Hindlimb muscle (tissue), 1 donor: ENCODE data around the gene SDC1. TPM values are rescaled to one million over a fixed set of nuclear protein-coding genes. Genes with fewer than 3 reads are reported as not detected.
"Not testable (repeated sequence)": the region's sequence is repeated elsewhere in the genome, so short reads cannot be mapped to it uniquely, and the experiment has no call there.

Source experiments
- DNase-seq: peaks from one replicate; pipeline ENCODE4 v3.0.0-alpha.2; 2013
- polyA plus RNA-seq: library from polyadenylated mRNA; unstranded; fragments of 120-200 nt; gene quantifications from one replicate; pipeline ENCODE4 v1.2.1, GENCODE V29; 2013; ENCODE audit not compliant: insufficient read length

The SDC1 gene
- polyA plus RNA-seq, 1 donor = 6.8 TPM

DNA sequence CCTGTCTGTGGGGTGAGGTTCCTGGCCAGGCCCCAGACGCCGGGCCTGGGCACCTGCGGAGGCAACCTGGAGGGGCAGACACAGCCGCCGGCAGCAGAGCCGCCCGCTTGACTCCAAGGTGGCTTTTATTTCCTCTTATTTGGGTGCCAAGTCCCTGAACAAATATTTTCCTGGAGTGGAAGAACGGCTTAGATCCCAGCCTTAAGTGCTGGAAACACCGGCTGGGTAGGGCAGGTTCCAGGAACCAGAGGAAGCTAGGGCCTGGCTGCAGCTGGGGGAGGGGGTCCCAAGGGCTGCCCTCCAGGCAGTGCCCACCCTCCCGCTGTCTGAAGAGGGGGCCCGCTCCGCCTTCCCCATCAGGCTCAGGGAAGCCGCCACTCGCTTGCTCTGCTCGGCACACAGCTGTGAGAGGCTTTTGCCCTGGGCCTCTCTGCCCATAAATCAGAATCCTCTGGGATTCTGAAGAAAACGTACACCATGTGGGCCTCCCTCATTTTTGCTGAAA is 28.2 kb downstream of the SDC1 start:
- DNase-seq = peak; percentile 33

- no peak for DNase-seq
Measured at GRCh38 chr2:20196053-20196656, 28.8 kb downstream of the SDC1 start.

DNA sequence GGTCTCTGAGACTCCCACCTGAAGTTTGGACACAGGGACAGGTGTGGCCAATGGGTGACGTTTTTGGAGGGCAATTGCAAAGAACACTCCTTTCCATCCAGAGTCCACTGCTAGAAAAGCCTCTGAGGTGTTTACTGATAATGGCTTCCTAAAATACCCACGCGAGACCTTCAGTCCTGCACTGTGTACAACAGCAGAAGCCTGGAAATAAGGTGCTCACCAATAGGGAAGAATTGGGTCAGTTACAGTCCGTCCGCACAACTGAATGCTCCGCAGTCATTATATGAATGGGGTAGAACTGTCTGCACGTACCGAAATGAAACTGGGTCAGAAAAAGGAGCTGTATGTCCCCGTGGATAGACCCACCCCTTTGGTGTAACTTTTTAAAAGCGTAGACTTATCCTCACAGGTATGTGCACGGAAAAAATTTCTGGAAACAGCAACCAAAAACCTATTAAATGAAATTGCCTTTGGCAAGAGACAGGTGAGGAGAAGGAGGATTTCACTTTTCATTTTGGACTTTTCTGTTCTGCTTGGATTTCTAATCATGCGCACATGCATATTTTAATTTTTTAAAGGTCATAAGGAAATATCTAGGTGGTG is 29.4 kb downstream of the SDC1 start:
- DNase-seq = no peak

GRCh38 chr2:20195016-20195411 is 29.9 kb downstream of the SDC1 start:
- not testable (repeated sequence) for DNase-seq

GRCh38 chr2:20194097-20195015 is 30.6 kb downstream of the SDC1 start:
- DNase-seq = no peak

GRCh38 chr2:20193185-20193584 is 31.7 kb downstream of the SDC1 start:
- DNase-seq = no peak

GRCh38 chr2:20192781-20193180 is 32.1 kb downstream of the SDC1 start:
- DNase-seq = no peak

GRCh38 chr2:20191714-20192569 is 33.0 kb downstream of the SDC1 start:
- DNase-seq = no peak

DNA sequence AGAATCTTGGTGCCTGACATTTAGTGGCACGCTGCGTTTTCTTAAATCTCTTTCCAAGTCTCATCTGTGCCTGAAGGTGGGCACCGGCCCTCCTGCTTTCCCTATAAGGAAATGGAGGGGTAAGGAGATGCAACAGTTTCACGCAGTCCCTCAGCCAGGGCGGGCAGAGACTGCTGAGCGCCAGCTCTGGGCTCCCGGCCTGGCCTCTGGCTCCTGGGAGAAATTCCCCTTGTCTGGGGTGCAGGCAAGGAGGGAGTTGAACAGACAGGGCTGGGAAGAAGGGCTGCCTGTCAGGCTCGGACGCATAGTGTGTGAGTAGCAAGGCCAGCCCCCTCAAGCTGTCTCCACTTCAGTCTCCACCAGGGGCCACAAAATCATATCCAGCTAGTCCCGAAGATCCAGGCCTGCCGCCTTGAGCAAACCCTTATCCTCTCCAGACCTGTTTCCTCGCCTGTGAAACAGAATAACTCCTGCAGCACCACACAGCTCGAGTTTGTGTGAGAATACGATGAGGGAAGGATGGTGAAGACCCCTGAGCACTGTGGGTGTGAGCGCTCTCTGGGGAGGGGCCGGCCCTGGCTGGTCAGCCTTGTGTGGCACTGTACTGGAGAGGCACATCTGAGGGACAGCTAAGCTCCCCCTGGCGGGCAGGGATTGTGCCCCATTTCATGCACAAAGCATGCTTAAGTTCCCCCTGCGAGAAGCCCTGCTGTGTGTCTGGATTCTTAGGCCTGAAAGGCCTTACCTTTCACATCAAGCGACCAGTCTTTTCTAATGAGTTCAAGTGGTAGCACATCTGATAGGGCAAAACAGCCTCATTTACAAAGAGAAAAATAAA is 33.8 kb downstream of the SDC1 start:
- DNase-seq = no peak

DNA sequence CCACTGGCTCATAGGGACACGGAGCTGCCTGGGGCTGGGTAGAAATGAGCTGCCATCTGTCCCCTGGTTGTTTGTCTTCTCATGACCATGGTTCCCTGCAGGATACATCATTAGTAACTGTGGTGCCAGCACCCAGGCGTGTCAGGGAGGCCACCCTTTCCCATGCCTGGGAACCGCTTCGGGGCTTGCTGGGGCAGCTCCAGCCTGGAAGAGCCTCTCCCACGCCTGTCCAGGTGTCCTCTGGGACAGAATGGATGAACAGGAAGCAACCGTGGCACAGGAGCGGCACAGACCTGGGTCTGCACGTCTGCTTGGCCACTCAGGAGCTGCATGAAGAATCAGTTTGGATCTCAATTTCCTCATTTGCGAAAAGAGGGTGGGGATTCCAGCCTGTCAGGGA is 34.8 kb downstream of the SDC1 start:
- no peak for DNase-seq

- no peak for DNase-seq
Measured at GRCh38 chr2:20189299-20189931, 35.5 kb downstream of the SDC1 start.

- no peak for DNase-seq
Measured at GRCh38 chr2:20188851-20189250, 36.1 kb downstream of the SDC1 start.

DNA sequence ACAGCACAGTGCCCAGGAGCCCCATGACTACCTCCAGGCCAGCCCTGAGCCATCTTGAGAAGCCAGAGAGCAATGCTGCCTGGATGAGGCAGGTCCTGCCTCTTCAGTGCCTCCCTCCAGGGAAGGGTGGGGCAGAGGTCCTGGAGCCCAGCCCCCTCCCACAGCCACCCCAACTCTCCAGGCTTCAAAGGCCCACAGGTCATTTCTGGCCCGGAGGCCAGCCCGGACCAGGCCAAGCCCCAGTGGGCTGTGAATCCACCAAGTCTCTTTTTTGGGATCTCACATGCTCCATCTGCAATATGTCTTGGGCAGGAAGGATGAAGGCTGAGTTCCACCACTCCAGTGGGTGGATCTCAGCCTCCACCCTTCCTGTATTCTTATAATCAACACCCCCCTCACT is 36.7 kb downstream of the SDC1 start:
- DNase-seq = no peak

- no peak for DNase-seq
Measured at GRCh38 chr2:20187331-20187730, 37.6 kb downstream of the SDC1 start.

DNA sequence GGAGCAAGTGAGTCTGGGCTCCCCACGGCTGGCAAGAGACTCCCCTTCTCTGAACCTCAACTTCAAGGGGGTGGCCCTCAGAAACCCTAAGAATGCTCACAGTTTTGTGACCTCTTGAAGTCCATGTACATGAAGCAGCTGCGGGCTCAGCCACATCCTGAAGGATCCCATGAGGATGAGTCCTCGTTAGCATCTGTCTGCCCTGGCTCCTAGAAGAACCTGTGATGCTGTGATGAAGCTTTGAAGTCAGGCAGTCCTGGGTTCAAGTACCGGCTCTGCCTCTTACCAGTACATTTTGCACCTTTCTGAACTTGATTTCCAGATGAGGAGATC is 38.1 kb downstream of the SDC1 start:
- DNase-seq = no peak

DNA sequence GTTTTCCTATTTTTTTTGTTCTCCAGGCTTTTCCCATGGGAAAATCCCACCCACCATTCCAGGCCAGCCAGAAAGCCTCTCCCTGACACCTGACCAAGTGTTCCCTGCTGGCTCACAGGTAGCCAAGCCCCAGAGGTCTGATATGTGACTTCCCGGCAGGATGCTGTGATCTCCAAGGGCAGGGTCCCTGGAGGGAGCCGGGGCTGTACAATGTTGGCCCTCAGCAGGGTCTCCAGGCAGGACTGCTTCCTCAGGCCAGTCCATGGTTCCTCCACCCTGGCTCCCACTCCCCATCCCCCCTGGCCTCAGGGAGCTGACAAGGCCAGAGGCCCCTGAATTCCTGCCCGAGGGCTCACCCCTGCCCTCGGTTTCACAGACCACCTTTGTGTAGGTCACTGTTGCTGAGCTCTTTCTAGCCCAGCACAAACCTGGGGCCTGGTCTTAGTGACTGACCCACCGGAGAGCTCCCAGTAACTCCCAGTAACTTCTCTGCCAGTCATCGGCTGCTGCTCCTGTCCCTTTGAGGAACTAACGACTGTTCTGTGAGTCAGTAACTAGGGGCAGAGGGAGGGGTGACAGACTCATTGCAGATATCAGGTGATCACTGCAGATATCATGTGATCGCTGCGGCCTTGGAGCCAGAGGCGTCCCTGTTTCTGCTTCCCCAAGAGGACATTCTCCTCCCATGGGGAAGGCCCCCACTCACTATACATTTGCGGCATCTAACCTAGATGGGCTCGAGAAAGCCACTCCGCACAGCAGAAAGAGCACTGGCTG is 38.7 kb downstream of the SDC1 start:
- DNase-seq = no peak

- DNase-seq = no peak
Measured at GRCh38 chr2:20185176-20186022, 39.5 kb downstream of the SDC1 start.

DNA sequence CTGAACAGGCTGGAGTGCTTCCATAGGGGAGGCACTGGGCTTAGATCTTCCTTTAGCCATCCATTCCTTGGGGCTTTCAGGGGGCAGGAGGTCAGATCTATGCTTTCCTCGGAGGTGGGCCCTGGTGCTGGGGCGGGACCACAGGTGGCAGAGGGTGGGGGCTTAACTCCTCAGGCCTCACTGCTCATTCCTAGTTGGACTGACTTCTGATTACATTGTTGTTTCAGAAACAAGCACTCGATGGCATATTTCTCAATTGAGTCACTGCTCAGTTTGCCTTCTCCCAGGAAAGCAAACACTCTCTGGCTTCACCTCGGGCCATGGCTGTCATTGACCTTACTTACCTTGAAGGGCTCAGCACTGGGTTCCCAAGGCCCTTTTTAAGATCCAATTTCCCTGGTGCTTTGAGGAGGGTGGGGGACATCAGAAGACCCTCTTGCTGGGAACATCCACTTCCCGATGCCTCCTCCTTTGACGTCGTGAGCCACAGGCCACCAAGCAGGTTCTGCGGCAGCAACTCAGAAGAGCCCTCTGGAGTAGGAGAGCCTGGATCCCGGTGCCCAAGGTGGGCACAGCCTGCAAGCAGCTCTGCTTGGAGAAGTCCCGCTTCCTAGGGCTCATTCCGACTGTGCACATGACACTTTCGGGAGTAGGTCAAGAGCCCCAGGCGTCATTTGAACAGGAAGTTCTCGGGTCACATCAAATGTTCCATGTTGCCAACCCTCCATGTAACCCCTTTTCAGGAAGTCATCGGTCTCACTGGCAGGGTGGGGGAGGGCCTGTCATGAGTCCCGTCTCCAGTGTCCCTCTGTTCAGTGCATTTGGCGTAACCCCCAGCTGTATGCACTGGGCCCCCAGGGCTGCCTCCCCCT is 40.6 kb downstream of the SDC1 start:
- no peak for DNase-seq
